ENCODE measurements around the gene UFD1. TPM values are rescaled to one million over a fixed set of nuclear protein-coding genes. Genes with fewer than 3 reads are reported as not detected.

Gene UFD1
- total and polyA plus RNA-seq, 12 donors, result 31.5 to 79.4 (median 43.5) TPM

GRCh38 chr22:19449422-19449767 lies 29.6 kb downstream of the UFD1 start:
- intact Hi-C loops (cut with DNase I), result loop anchor here in 2 of 10 donors (5.0 to 10.0 kb wide), 2 partner anchors 155 to 157 kb away; partner anchors contain the start of gene CLTCL1 (in 2 of the 2)
- Histone ChIP-seq H3K9me3 (no peaks in the 10 kb centered on the region), H3K4me3 (no peak overlapping the region), H3K27ac (no peak overlapping the region), H3K4me1 (peaks cover 20 to 38% (median 33%) of the 10 kb centered on the region in 9 donors), H3K36me3 (peaks cover 0 to 59% (median 22%) of the 10 kb centered on the region in 9 donors), H3K27me3 (no peaks in the 10 kb centered on the region)
- ATAC-seq (no peak), DNase-seq (no peak)
- no peak for TF ChIP-seq CTCF (IDR thresholded peaks at IDR 0.05)
- 87 to 89% methylated on average over 2 of the region's 2 CpGs for WGBS, 2 donors

DNA sequence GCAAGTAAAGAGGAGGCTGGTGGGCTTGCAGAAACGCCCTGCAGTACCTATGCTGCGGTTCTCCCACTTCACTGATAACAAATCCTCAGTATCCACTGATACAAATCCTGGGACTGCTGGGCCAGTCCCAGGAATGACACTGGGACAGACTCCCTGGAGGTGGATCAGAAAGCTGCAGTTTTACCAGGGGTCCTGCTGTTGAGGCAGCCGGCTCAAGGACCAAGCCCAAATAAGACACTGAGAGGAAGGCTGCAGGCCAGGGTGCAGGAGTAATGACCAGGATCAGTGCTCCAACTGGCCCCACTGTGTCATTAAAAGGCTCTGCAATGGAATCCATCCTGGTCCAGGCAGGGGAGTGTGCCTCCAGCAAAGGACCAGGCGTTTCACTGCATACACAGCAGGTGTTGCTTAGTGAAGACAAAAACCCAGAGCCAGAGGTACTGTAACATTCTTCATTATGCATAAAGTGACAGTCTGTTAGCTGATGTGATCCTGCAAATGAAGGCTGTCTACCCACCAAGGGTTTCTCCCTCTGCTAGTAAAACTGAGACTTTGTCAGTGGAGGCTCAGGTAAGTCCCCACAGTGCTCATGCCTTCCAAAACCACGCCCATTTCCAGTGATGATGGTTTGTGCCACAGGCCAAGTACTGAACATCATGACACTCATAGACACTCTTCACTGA lies 30.1 kb downstream of the UFD1 start:
- intact Hi-C loops (cut with DNase I), result loop anchor here in 2 of 10 donors (5.0 to 10.0 kb wide), 2 partner anchors 154 to 157 kb away; partner anchors contain the start of gene CLTCL1 (in 2 of the 2)
- no peak for ATAC-seq
- Histone ChIP-seq H3K9me3 (no peaks in the 10 kb centered on the region), H3K27me3 (no peaks in the 10 kb centered on the region), H3K36me3 (peaks cover 0 to 59% (median 17%) of the 10 kb centered on the region in 9 donors), H3K4me1 (peaks cover 20 to 42% (median 37%) of the 10 kb centered on the region in 9 donors), H3K27ac (peak overlapping the region in 2 of 10 donors; percentile 93 to 96), H3K4me3 (peak overlapping the region in 2 of 10 donors; percentile 92 to 94)
- 73 to 79% methylated on average over 5 of the region's 5 CpGs for WGBS, 2 donors
- DNase-seq, result no peak
- no peak for TF ChIP-seq CTCF (IDR thresholded peaks at IDR 0.05)

DNA sequence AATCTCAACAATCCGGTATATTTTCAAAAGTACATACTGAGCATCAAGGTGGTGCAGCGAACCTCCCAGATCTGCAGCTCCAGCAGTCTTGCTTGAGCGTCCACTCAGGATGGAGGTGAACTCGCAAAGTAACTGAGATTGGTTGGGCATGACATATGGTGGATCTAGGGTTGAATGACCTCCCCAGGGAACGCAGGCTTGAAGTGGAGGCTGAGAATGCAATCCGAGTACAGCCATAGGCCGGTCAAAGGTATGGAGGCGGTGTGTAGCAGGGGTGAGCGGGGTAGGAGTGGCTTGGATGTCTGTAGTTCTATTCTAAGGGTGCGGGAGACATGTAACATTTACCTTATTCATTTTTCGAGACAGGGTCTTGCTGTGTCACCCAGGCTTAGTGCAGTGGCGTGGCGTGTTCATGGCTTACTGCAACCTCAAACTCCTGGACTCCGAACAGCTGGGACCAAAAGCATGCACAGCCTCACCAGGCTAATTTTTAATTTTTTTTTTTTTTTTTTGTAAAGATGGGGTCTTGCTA lies 30.9 kb downstream of the UFD1 start:
- no peak for TF ChIP-seq CTCF (IDR thresholded peaks at IDR 0.05)
- Histone ChIP-seq H3K4me1 (peaks cover 20 to 47% (median 37%) of the 10 kb centered on the region in 9 donors), H3K9me3 (no peaks in the 10 kb centered on the region), H3K27ac (peak overlapping the region; percentile 87 to 97 (median 93)), H3K4me3 (peak overlapping the region; percentile 64 to 97 (median 91)), H3K27me3 (no peaks in the 10 kb centered on the region), H3K36me3 (peaks cover 0 to 59% (median 10%) of the 10 kb centered on the region in 9 donors)
- intact Hi-C loops (cut with DNase I), result loop anchor here in 2 of 10 donors (5.0 to 10.0 kb wide), 2 partner anchors 153 to 156 kb away; partner anchors contain the start of gene CLTCL1 (in 2 of the 2)
- 13 to 16% methylated on average over 14 of the region's 14 CpGs for WGBS, 2 donors
- DNase-seq (peak in 1 of 2 donors; percentile 27), ATAC-seq (peak; percentile 12 to 69 (median 46))

- ATAC-seq (peak; percentile 92 to 97 (median 96)), DNase-seq (peak; percentile 86 to 95)
- Histone ChIP-seq H3K36me3 (peaks cover 0 to 59% (median 4%) of the 10 kb centered on the region in 9 donors), H3K9me3 (no peaks in the 10 kb centered on the region), H3K4me1 (peaks cover 20 to 52% (median 37%) of the 10 kb centered on the region in 9 donors), H3K4me3 (peak within 1 kb of the TSS; percentile 64 to 97 (median 91)), H3K27me3 (no peaks in the 10 kb centered on the region), H3K27ac (peak within 1 kb of the TSS; percentile 87 to 97 (median 93))
- intact Hi-C loops (cut with DNase I), result loop anchor here in 4 of 10 donors (1.0 to 10.0 kb wide), 5 partner anchors 15 to 155 kb away; partner anchors contain the start of genes CLTCL1 (in 2 of the 4), MRPL40 (in 2 of the 4), CDC45 (in 1 of the 4) and UFD1 (in 1 of the 4)
- TF ChIP-seq CTCF (IDR thresholded peaks at IDR 0.05), result no peak
- WGBS, 2 donors, result 0% methylated on average over 90 to 92 of the region's 92 CpGs
These were observed 31.5 kb downstream of the UFD1 start, which contains the start of gene C22orf39 for GRCh38 chr22:19447330-19448075. C22orf39 (minus strand) TSS chr22:19447711; CDS start chr22:19447688, 23 bp downstream.

Data from heart right ventricle (tissue), 16 donors.